HepG2 (cell line): ENCODE results near the gene TMEM86B. TPM values are rescaled to one million over a fixed set of nuclear protein-coding genes. Genes with fewer than 3 reads are reported as not detected.

Source experiments
- EED ChIP-seq: sonication (generic); formaldehyde crosslinking; IDR thresholded peaks from 2 replicates; pipeline ENCODE4 v1.5.0; 2020; ENCODE audit warnings: mild to moderate bottlenecking, missing genetic modification reagents
- HIC2 ChIP-seq: sonication (generic); formaldehyde crosslinking; IDR thresholded peaks from 2 replicates; pipeline ENCODE4 v1.9.0; 2022; ENCODE audit warnings: low read depth, missing genetic modification reagents
- HOXA7 ChIP-seq: sonication (generic); formaldehyde crosslinking; IDR thresholded peaks from 2 replicates; pipeline ENCODE4 v1.8.1; 2022; ENCODE audit warnings: mild to moderate bottlenecking, missing genetic modification reagents, moderate library complexity
- MBNL3 ChIP-seq: fragments of 250-450 bp; sonication (Bioruptor Pico); conservative IDR thresholded peaks from 2 replicates; pipeline ENCODE4 v1.8.0; 2022; ENCODE audit warnings: mild to moderate bottlenecking, inconsistent platforms
- RNF219 ChIP-seq: sonication (generic); formaldehyde crosslinking; IDR thresholded peaks from 2 replicates; pipeline ENCODE4 v1.5.0; 2020; ENCODE audit warnings: mild to moderate bottlenecking, missing genetic modification reagents
- ZFP36 ChIP-seq: fragments of 150-350 bp; IDR thresholded peaks from 2 replicates; pipeline ENCODE4 v1.6.1; 2018; ENCODE audit warnings: borderline replicate concordance, low read length, low read depth; ENCODE audit not compliant: partially characterized antibody
- ZNF350 ChIP-seq: sonication (generic); formaldehyde crosslinking; IDR thresholded peaks from 2 replicates; pipeline ENCODE4 v1.4.0; 2020; ENCODE audit warnings: mild to moderate bottlenecking, low read depth, missing genetic modification reagents, borderline replicate concordance
- ZNF530 ChIP-seq: sonication (generic); formaldehyde crosslinking; IDR thresholded peaks from 2 replicates; pipeline ENCODE4 v1.5.0; 2020; ENCODE audit warnings: low read depth, mild to moderate bottlenecking, missing genetic modification reagents
- ZNF558 ChIP-seq: sonication (generic); formaldehyde crosslinking; IDR thresholded peaks from 2 replicates; pipeline ENCODE4 v1.9.0; 2022; ENCODE audit warnings: mild to moderate bottlenecking, missing genetic modification reagents, borderline replicate concordance
- ZNF562 ChIP-seq: sonication (generic); formaldehyde crosslinking; IDR thresholded peaks from 2 replicates; pipeline ENCODE4 v1.8.0; 2022; ENCODE audit warnings: missing genetic modification reagents, borderline replicate concordance
- ZNF572 ChIP-seq: sonication (generic); formaldehyde crosslinking; IDR thresholded peaks from 2 replicates; pipeline ENCODE4 v1.5.1; 2020; ENCODE audit warnings: mild to moderate bottlenecking, missing genetic modification reagents
- ZNF597 ChIP-seq: sonication (generic); formaldehyde crosslinking; IDR thresholded peaks from 2 replicates; pipeline ENCODE4 v1.5.0; 2020; ENCODE audit warnings: missing genetic modification reagents
- ZNF724P ChIP-seq: sonication (generic); formaldehyde crosslinking; IDR thresholded peaks from 2 replicates; pipeline ENCODE4 v1.8.0; 2022; ENCODE audit warnings: missing genetic modification reagents, borderline replicate concordance
- ZNF737 ChIP-seq: sonication (generic); formaldehyde crosslinking; IDR thresholded peaks from 2 replicates; pipeline ENCODE4 v1.5.0; 2020; ENCODE audit warnings: missing genetic modification reagents, mild to moderate bottlenecking, borderline replicate concordance
- polyA plus RNA-seq, 8 experiments: library from polyadenylated mRNA; depleted of rRNA in 3 of 8; stranded (reverse) in 7 of 8; unstranded in 1 of 8; fragments of >200 nt; fragmentation: Illumina TruSeq in 4 of 8; extraction: Trizol in 4 of 8; gene quantifications; 2 replicates each; pipeline versions ENCODE4 v1.2.1 to v1.2.3, GENCODE V29; 2011 to 2016; ENCODE audit warnings: low read depth in 4 of 8, missing spikeins in 1 of 8, mixed read lengths in 1 of 8; ENCODE audit not compliant: insufficient read depth in 1 of 8
- total RNA-seq, 5 experiments: library from RNA; depleted of rRNA; stranded (reverse); fragments of >200 nt; fragmentation: Illumina TruSeq; extraction: Trizol; gene quantifications; 2 replicates each; pipeline ENCODE4 v1.2.3, GENCODE V29; 2016; ENCODE audit warnings: low read depth in 1 of 5

The TMEM86B gene
- total and polyA plus RNA-seq, 2 of the 13 experiments (the other 11 are each of a cell fraction or from before 2014, with no cell fraction given) = 7.7 to 9.6 TPM

- TF ChIP-seq ZNF597 = 0 out of 2 replicates have a peak, but pooled peaks have one; percentile 24
- no peak for TF ChIP-seq HOXA7 (CRISPR knock-in tag)
- no peak for TF ChIP-seq ZNF530 (CRISPR knock-in tag)
- no peak for TF ChIP-seq ZNF558 (CRISPR knock-in tag)
- no peak for TF ChIP-seq ZNF737 (CRISPR knock-in tag)
- peak; percentile 76; the same call in 1 of the 2 replicates for TF ChIP-seq HIC2 (CRISPR knock-in tag)
- TF ChIP-seq ZNF572 (CRISPR knock-in tag) = no peak
- TF ChIP-seq ZNF350 (CRISPR knock-in tag) = peak; percentile 97
- TF ChIP-seq ZNF562 (CRISPR knock-in tag) = no peak
- TF ChIP-seq RNF219 (CRISPR knock-in tag) = no peak
- no peak; the same call in 1 of the 2 replicates for TF ChIP-seq EED
- no peak for TF ChIP-seq MBNL3 (CRISPR knock-in tag)
- TF ChIP-seq ZFP36 = no peak
- no peak for TF ChIP-seq ZNF724P
These were observed 30.4 kb upstream of the TMEM86B start, which contains the start of gene PPP6R1 (continued) for GRCh38 chr19:55258828-55259539.
